Measurements from ENCODE around the gene THAP10.
"Not testable (repeated sequence)": the region's sequence is repeated elsewhere in the genome, so short reads cannot be mapped to it uniquely, and the experiment has no call there.

GRCh38 chr15:70871490-70871889 is 20.7 kb downstream of the THAP10 start:
- TF ChIP-seq CTCF (conservative IDR thresholded peaks at IDR 0.05; ENCODE audit: low read depth, low read length); EZH2 (IDR thresholded peaks at IDR 0.05; ENCODE audit: borderline replicate concordance, low read depth, low read length, poor library complexity, severe bottlenecking): not testable (repeated sequence)

Data from A673 (cell line).